Panc1 (cell line): Measurements from ENCODE around the gene RASSF10. TPM values are rescaled to one million over a fixed set of nuclear protein-coding genes. Genes with fewer than 3 reads are reported as not detected.

Experiments used
- ATAC-seq: fragments of 200-7000 bp; cut with Tn5 transposase; 2 replicates; pipeline ENCODE4 v1.9.1; 2020; ENCODE audit warnings: mild to moderate bottlenecking, moderate library complexity
- BruUV-seq: library from RNA; stranded (reverse); fragments of 400-500 nt; replicated peaks from 2 replicates; lab custom pipeline; 2021; lab: Mats Ljungman, UMichigan
- CTCF ChIA-PET: fragments of 300-600 bp; sonication (Branson Sonifier 250); formaldehyde crosslinking; loops from one replicate; lab custom pipeline; 2022; ENCODE audit warnings: antibody characterized with exemption; lab: Charles Lee
- POLR2A ChIA-PET: fragments of 300-600 bp; sonication (Branson Sonifier 250); formaldehyde crosslinking; loops from one replicate; lab custom pipeline; 2022; ENCODE audit warnings: antibody characterized with exemption; lab: Charles Lee
- DNase-seq: peaks from one replicate; pipeline ENCODE4 v3.0.0-alpha.2; 2010; ENCODE audit warnings: low read depth, low spot score
- H3K27ac ChIP-seq: 2 replicates; pipeline ENCODE4 v1.5.1; 2011; ENCODE audit warnings: mild to moderate bottlenecking, low read length, inconsistent platforms
- H3K27me3 ChIP-seq: fragments of 200-500 bp; sonication (Bioruptor generic); 2 replicates; pipeline ENCODE4 v1.6.0; 2014; ENCODE audit warnings: low read length, inconsistent platforms; ENCODE audit not compliant: control insufficient read depth, insufficient read depth
- H3K36me3 ChIP-seq: fragments of 200-500 bp; sonication (Bioruptor generic); 2 replicates; pipeline ENCODE4 v1.5.1; 2014; ENCODE audit warnings: inconsistent platforms, mild to moderate bottlenecking, low read length, moderate library complexity; ENCODE audit not compliant: control insufficient read depth, insufficient read depth
- H3K4me1 ChIP-seq: 2 replicates; pipeline ENCODE4 v1.5.1; 2011; ENCODE audit warnings: inconsistent platforms, mild to moderate bottlenecking, low read length, moderate library complexity; ENCODE audit not compliant: control insufficient read depth, insufficient read depth
- H3K4me3 ChIP-seq, 2 experiments: 2 replicates each; pipeline ENCODE4 v1.5.1; 2011 to 2012; ENCODE audit warnings: low read depth in 2 of 2, low read length in 2 of 2, mild to moderate bottlenecking in 2 of 2, inconsistent platforms in 1 of 2, moderate library complexity in 1 of 2
- H3K9me3 ChIP-seq: fragments of 200-500 bp; sonication (Bioruptor generic); 2 replicates; pipeline ENCODE4 v1.5.1; 2014; ENCODE audit warnings: low read depth, mild to moderate bottlenecking, inconsistent platforms, low read length, moderate library complexity; ENCODE audit not compliant: control insufficient read depth, insufficient read depth
- POLR2AphosphoS5 ChIP-seq: IDR thresholded peaks from 2 replicates; pipeline ENCODE4 v1.6.1; 2012; ENCODE audit warnings: mild to moderate bottlenecking, low read depth, low read length, moderate library complexity
- REST ChIP-seq, 2 experiments: IDR thresholded peaks; 2 replicates each; pipeline ENCODE4 v1.6.1; 2011 to 2012; ENCODE audit warnings: low read depth in 2 of 2, control low read depth in 1 of 2, low read length in 1 of 2, mild to moderate bottlenecking in 1 of 2, moderate library complexity in 1 of 2; ENCODE audit not compliant: insufficient read depth in 1 of 2
- SIN3A ChIP-seq: IDR thresholded peaks from 2 replicates; pipeline ENCODE4 v1.6.1; 2012; ENCODE audit warnings: low read depth, mild to moderate bottlenecking, low read length, moderate library complexity, borderline replicate concordance; ENCODE audit not compliant: insufficient read depth
- TCF7L2 ChIP-seq: IDR thresholded peaks from 2 replicates; pipeline ENCODE4 v1.6.1; 2011; ENCODE audit warnings: mild to moderate bottlenecking, low read depth, low read length, inconsistent platforms
- in situ Hi-C: cut with HindIII; loops from 2 replicates; pipeline ENCODE4 v1.10.0; 2016; ENCODE audit warnings: low sequenced_read_pairs, low pct_unique_long_range_greater_than_20kb
- intact Hi-C: fragments of 100-400 bp; cut with micrococcal nuclease; formaldehyde crosslinking; loops from one replicate; pipeline ENCODE4 v1.10.0; 2022; ENCODE audit not compliant: unreplicated experiment
- total RNA-seq: library from RNA; stranded (reverse); gene quantifications from one replicate; pipeline ENCODE4 v1.2.1, GENCODE V29; 2021; ENCODE audit not compliant: unreplicated experiment
- TF ChIP-seq, protein P1 (sequence below): fragments of 450-650 bp; IDR thresholded peaks from 2 replicates; pipeline ENCODE4 v1.5.1; 2017; ENCODE audit warnings: mild to moderate bottlenecking

RASSF10 gene
- total RNA-seq, 1 experiment from 2014 or later: not detected

DNA sequence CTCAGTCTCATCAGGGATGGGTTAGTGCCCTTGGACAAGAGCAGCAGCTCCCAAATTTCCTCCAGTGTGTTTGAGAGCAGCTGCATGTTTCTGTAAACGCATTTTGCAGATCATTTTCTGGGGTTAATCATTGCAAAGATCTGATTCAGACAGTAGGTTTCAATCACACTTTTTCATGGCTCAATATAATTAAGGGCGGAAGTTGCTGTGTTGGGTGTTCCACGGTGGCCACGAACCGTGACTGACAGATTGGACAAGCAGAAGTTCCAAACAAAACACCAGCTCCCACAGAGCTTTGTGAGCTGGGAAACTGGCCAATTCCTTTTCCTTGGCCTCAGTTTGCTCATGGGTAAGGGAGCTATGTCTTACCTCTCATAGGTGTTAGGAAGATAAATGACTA is 8.4 kb upstream of the RASSF10 start:
- TF ChIP-seq SIN3A: no peak
- TF ChIP-seq TCF7L2: no peak
- TF ChIP-seq, protein P1, sequence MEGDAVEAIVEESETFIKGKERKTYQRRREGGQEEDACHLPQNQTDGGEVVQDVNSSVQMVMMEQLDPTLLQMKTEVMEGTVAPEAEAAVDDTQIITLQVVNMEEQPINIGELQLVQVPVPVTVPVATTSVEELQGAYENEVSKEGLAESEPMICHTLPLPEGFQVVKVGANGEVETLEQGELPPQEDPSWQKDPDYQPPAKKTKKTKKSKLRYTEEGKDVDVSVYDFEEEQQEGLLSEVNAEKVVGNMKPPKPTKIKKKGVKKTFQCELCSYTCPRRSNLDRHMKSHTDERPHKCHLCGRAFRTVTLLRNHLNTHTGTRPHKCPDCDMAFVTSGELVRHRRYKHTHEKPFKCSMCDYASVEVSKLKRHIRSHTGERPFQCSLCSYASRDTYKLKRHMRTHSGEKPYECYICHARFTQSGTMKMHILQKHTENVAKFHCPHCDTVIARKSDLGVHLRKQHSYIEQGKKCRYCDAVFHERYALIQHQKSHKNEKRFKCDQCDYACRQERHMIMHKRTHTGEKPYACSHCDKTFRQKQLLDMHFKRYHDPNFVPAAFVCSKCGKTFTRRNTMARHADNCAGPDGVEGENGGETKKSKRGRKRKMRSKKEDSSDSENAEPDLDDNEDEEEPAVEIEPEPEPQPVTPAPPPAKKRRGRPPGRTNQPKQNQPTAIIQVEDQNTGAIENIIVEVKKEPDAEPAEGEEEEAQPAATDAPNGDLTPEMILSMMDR: no peak
- TF ChIP-seq POLR2AphosphoS5: no peak
- no peak for TF ChIP-seq REST (IDR thresholded peaks at IDR 0.05; ENCODE audit: insufficient read depth in 1 of 2, low read depth in 2 of 2, low read length in 1 of 2)
- ChIA-PET POLR2A (no interaction called here), CTCF (no interaction called here)
- Histone ChIP-seq H3K27me3 (peaks cover 17% of the 10 kb centered on the region), H3K36me3 (no peaks in the 10 kb centered on the region), H3K27ac (no peak overlapping the region), H3K4me3 (no peak overlapping the region), H3K9me3 (no peaks in the 10 kb centered on the region), H3K4me1 (no peaks in the 10 kb centered on the region)
- ATAC-seq (no peak), DNase-seq (no peak)
- intact Hi-C loops: no loop called here
- in situ Hi-C loops: no loop called here
- BruUV-seq: no TSS peak

- BruUV-seq: no TSS peak
- ATAC-seq: no peak
- ChIA-PET POLR2A (no interaction called here), CTCF (no interaction called here)
- H3K27ac ChIP-seq: no peak overlapping the region
- TF ChIP-seq REST (IDR thresholded peaks at IDR 0.05; ENCODE audit: insufficient read depth in 1 of 2, low read depth in 2 of 2, low read length in 1 of 2) (no peak), SIN3A (no peak), TCF7L2 (no peak), POLR2AphosphoS5 (no peak)
- TF ChIP-seq, protein P1: no peak
- no peak for DNase-seq
- no peaks in the 10 kb centered on the region for H3K4me1 ChIP-seq
- intact Hi-C loops: no loop called here
- H3K36me3 ChIP-seq: no peaks in the 10 kb centered on the region
- no peak overlapping the region for H3K4me3 ChIP-seq
- peaks cover 13% of the 10 kb centered on the region for H3K27me3 ChIP-seq
- in situ Hi-C loops: no loop called here
- H3K9me3 ChIP-seq: no peaks in the 10 kb centered on the region
These were observed 5.2 kb upstream of the RASSF10 start for GRCh38 chr11:13003736-13004493.
